Endometrial microvascular endothelial cells (primary cell): ENCODE data around the gene SMIM45.

Experiments
- in situ Hi-C: cut with HindIII; loops from 2 replicates; pipeline ENCODE4 v1.10.0; 2017; ENCODE audit warnings: low sequenced_read_pairs, low pct_unique_long_range_greater_than_20kb; ENCODE audit errors: inconsistent ontology term

SMIM45 gene

DNA sequence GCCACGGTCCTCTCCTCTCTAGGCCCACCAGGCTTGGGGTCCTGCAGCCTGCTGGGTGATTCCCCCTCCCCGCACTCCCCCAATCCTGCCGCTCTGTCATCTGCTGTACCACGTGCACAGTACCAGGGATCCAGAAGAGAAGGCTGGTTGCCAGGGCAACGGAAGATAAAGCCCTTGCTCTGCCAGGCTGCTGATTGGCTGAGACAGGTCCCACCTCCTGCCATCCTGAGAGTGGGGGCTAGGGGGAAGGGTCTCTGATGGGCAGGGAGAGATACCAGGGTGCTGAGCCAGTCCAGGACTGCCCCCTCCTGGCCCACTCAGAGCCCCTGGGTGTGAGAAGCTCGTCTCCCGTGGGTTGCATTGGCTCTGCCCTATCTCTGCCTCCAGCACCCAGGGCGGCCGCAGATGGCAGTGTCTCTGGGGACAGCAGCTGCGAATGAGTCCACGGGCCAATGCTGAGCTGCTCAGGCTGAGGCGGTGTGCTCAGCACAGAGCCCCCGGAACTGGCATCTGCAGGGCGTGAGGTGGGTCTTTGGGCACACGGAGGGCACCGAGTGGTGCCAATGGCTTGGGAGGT lies at the start of gene SMIM45:
TSS of gene SMIM45 (plus strand) at position 253 of the 577 bp plus-strand sequence.
- in situ Hi-C loops, result no loop called here

GRCh38 chr22:41902932-41903421 lies 49.0 kb upstream of the SMIM45 start:
- in situ Hi-C loops, result no loop called here

GRCh38 chr22:41904450-41905410 lies 47.2 kb upstream of the SMIM45 start:
- in situ Hi-C loops, result no loop called here

DNA sequence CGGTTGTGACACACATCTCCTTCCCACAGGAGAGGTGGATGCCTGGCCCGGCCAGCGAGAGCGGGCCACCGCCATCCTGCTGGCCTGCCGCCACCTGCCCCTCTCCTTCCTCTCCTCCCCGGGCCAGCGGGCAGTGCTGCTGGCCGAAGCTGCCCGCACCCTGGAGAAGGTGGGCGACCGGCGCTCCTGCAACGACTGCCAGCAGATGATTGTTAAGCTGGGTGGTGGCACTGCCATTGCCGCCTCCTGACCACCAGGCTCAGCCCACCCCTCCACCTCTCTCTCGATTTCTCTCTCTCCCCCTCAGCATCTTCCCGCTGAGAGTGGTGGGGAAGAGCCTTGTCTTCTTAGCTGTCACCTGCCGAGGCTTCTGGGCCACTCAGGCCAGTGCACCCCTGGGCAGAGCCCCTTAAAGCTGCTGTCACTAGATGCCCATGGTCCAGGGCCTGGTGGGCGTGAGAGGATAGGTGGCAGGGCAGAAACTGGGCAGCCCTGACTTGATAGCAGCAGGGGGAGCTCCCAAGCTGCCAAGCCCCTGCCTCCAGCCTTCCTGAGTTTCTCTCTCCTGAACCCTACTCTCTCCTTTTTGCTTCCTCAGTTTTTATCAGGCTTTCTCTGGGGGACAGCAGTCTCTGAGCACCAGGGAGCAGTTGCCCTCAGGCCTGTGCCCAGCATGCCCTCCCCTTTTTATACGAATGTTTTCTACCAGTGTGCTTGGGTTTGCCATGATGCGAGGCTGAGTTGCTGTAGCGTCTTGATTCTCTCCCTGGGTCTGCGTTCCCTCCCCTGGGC lies 46.3 kb upstream of the SMIM45 start:
- in situ Hi-C loops, result no loop called here

DNA sequence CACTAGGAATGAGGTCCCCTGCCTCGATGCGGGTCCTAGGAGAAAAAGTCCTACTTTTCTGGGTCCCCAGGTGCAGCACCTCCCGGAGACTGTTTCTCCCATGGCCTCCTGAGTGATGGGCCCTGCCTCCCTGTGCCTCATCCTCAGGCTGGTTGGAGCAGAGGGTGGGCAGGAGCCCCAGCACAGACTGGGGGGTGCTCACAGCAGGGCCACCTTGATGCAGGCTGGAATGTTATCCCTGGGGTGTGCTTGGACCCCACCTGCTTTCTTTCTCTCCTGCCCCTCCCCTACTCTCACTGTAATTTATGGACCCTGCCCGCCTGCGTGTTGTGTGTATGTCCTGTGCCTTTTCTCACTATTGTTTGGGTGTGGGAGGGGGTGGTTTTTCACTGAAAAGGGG lies 45.1 kb upstream of the SMIM45 start:
- in situ Hi-C loops, result no loop called here

GRCh38 chr22:41907436-41908401 lies 44.2 kb upstream of the SMIM45 start:
- in situ Hi-C loops, result no loop called here

- in situ Hi-C loops, result no loop called here
Measured at GRCh38 chr22:41908411-41909309, 43.3 kb upstream of the SMIM45 start.

GRCh38 chr22:41909310-41910049 lies 42.5 kb upstream of the SMIM45 start:
- in situ Hi-C loops, result no loop called here

GRCh38 chr22:41910050-41911000 lies 41.6 kb upstream of the SMIM45 start:
- in situ Hi-C loops, result no loop called here

DNA sequence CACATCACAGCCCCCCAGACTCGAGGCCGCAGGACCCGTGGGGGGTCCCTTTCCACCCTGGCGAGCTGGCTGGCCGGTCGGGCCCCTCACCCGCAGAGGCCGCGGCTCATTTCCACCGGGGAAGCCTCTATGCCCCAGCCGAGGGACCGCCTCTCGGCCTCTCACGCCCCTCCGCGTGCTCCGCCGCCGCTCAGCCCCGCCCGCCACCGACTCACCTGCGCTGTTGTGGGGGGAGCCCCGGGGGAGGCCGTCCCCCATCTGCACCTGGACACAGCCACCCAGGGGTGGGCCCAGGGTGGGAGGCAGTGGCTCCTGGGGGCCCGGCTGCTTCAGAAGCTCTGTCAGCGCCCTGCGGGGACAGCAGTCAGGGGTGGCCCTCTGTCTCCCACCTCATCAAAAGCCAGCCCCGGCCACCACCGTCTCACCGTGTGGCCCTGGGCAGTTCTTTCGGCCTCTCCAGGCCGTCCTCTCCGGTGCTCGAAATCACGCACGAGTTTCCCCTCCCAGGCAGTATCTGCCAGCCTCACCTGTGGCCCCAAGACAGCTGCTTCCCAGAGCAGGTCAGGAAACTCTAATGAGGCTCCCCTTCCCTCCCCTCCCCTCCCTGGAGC lies 40.8 kb upstream of the SMIM45 start:
- in situ Hi-C loops, result no loop called here

DNA sequence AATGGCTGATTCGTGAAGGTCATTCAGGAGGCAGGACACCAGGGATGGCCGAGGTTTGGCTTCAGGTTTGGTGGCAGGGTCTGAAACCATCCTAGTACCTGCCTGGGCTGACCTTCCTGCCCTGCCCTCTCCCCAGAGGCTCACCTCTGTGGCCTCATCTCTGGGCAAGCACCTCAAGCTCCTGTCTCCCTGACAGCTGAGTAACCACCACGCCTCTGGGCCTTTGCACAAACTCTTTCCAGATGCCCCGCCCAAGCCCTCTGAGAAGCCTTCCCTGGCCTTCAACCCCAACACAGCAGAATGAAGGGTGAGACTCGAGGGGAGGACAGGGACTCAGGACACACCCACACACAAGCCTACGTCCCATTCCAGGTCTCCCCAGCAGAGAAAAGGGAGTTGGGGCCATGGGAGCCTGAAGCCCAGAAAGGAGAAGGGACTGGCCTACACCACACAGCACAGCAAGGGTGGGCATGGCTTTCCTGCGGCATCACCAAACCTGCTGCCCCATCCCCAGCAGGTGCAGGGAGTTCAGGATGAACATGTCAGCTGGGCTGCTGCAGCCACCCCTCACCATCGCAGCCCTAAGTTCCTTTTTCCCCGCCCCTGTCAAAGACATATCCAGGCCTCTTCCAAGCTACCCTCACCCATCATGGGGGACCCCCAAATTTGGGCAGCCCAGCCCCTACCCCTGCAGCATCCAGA lies 39.5 kb upstream of the SMIM45 start:
- in situ Hi-C loops, result no loop called here

- in situ Hi-C loops, result no loop called here
Measured at GRCh38 chr22:41913040-41913719, 38.8 kb upstream of the SMIM45 start.

GRCh38 chr22:41913842-41914534 lies 38.0 kb upstream of the SMIM45 start:
- in situ Hi-C loops, result no loop called here

GRCh38 chr22:41914611-41915034 lies 37.3 kb upstream of the SMIM45 start:
- in situ Hi-C loops, result no loop called here
